HTR-8/SVneo (cell line): Measurements from ENCODE around the gene ACY1.

Source experiments
- DNase-seq: peaks from one replicate; pipeline ENCODE4 v3.0.0; 2011; ENCODE audit warnings: low spot score, mixed read lengths; ENCODE audit not compliant: insufficient read length
- FAIRE-seq: peaks from 2 replicates; lab custom pipeline; 2011; peaks lifted over from hg19 to GRCh38; lab: Jason Lieb, UNC

The ACY1 gene

DNA sequence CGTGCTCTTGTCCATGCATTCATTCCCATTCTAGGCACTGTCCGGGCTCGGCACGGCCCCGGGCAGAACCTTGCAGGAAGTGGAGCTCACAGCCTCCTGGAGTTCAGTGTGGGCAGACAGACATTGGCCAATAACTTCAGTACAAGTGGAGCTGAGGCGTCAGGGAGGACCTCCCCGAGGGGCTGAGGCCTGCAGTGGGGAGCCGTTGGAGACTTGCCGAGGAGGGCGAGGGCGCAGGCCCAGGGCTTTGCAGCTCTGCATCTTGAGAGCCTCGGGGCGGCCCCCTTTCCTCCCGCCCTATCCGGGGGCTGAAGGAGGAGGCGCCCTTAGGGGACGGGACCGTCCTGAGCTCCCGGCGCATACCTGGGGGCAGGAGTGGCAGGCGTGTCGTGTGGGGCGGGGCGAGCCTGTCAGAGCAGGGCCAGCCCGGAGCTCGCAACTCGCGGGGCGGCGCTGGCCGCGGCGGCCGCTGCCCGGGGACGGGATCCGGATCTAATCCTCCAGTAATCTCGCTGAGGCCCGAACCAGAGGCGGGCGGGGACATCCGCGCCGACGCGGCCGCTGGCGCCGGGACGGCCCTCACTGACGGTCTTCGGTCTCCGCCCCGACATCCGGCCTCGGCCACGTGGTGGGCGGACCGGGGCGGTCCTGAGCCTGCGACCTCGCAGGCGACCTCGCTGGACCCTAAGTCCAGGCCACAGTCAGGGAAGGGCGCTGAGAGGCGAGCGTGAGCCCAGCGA lies at the start of gene ACY1:
Gene ACY1 (plus strand): TSS at position 698 of the 740 bp plus-strand sequence. CDS start 530 bp downstream, outside the sequence.
- DNase-seq (peak; percentile 93), FAIRE-seq (peak; percentile 98)

DNA sequence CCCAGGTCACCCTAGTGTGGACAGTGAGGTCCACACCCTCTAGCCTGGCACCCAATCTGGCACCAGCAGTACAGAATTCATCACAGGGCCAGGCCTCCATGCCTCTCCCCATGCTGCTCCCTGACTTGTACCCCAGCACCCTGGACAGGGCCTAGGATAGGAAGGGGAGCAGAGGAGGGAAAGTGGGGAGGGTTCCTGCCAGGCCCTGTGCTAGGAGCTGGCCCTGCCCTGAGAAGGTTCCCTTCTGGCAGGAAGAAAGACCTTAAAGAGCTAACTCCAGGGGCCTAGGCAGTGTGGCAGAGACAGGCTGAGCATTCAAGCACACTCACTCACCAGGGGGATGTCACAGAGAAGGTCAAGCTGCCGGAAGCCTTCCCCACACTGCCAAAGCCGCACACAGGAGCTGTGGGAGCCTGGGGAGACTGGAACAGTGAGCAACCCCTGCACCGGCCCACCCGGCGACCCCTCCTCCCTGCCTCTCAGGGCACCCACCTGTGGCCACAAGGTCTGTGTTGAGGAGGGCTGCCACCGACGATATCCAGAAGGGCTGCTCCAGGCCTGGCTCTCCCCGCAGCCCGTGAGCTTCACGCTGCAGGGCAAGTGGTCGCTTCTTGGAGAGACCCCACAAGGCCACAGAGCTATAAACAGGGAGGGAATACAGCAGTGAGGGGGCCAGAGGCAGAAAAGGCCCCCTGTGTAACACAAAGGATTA lies 49.0 kb upstream of the ACY1 start:
- DNase-seq (no peak), FAIRE-seq (no peak)

DNA sequence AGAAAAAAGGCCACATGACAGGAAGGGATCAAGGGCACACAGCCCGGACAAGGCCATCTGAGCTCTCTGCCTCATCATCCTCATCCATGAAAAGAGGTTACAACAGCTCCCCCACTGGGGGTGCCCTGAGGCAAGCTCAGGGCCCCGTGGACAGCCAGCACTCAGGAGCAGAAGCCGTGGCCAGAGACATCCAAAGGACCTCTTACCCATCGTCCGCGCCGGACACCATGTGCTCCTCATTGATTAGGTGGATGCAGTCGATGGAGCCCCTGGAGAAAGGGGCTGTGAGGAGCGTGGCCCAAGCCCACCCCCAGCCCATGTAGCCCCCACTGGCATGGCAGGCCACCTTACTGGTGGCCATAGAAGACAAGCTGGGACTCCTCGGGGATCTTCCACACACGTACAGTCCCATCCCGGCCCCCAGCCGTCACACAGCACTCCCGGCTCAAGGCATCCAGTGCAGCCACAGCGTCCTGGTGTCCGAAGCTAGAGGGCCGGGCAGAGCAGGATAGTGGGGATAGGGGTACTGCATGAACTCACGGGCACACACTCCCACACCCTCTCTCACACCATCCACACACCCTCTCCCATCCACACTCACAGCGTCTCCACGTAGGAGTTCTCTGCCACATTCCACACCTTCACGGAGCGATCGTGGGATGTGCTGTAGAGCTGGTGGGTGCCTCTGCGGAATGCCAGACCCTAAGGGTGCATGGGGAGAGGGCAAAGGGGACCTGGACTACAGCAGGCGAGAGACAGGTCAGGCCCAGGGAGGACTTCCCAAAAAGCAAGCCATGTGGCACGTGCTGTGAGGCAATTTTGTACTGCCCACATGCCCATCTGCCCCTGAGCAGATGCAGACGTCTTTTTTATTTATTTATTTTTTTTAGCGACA lies 48.1 kb upstream of the ACY1 start:
- DNase-seq = no peak
- no peak for FAIRE-seq

DNA sequence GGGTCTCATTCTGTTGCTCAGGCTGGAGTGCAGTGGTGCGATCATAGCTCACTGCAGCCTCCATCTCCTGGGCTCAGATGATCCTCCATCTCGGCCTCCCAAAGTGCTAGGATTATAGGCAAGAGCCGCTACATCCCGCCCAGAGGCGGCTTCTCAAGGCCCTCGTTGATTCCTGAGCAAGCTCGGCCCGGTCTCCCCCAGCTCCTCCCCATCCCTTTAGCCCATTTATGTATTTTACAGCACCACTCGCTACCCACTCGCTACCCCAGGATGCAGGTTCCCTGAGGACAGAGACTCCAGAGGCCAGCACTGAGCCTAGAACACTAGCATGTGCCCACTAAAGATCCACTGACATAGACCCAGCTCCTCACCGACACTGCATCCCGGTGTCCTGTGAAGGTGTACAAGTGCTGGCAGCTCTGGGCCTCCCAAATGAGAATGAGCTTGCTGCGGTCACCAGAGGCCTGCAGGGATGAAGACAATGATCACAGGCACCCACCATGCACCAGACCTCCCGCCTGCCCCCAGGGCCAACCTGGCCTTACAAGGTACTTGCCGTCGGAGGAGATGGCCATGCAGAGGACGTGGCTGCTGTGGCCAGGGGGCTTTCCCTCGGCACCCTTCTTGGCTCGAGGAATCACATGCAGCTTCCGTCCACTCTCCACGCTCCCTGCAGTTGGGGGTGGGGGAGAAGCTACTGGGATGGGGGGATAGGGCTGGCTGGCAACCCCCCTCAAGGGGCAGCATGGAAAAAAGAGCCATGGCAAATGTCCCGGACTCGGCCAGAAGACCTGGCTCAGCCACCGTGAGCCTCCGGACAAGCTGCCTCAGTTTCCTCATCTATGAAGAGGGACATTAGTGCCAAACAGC lies 47.2 kb upstream of the ACY1 start:
- no peak for DNase-seq
- no peak for FAIRE-seq

DNA sequence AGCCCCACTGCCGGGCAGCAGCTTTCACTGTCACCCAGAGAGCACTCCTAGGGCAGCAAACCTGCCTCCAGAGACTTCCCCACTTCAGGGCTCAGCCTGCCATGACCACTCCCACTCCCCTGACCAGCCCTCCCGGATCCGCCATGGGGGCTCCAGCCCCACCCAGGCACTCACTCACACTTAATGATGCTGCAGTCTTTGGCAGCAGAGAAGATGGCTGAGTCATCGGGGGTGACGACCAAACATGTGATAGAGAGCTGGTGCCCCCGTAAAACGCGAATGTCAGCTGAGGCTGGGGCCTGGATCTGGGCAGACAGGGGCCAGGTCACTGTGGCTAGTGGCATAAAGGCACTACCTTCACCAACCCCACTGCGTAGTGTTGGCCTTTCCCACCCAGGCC lies 46.3 kb upstream of the ACY1 start:
- no peak for FAIRE-seq
- DNase-seq = no peak

DNA sequence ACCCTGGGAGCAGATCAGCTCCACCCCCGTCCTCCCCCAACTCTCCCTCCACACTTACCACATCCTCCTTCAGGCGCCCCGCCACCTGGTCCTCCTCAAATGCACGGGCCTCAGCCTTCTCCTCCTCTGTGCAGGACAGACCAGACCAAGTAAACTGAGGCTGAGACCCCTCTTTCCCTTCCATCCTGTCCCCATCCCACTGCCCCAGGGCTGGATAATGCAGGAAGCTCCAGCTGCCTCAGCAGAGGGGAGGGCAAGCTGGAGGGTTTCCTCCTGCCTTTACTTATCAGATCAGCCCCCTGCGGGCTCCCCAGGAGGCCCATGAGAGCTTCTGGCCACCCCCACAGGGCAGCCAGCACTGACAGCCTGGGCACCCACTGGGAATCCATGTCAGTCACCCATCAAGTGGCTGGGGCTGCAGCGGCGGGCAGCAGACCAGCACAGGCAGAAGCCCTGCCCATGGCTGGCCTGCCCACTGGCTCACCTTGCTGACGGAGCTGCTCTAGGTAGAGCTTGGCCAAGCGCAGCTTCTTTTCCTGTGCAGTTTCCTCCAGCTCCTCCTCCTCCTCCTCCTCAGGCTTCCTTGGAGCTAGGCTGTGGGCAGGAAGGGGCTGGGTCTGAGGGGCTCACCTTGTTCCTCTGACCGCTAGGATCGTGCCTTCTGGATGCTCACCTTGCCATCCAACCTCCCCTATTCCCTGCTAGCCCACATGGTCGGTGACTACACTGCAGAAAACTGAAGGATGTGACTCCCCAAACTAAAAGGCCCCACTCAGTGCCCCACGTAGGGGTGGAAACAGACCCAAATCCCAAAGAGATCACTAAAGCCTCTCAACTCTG lies 45.5 kb upstream of the ACY1 start:
- no peak for FAIRE-seq

DNA sequence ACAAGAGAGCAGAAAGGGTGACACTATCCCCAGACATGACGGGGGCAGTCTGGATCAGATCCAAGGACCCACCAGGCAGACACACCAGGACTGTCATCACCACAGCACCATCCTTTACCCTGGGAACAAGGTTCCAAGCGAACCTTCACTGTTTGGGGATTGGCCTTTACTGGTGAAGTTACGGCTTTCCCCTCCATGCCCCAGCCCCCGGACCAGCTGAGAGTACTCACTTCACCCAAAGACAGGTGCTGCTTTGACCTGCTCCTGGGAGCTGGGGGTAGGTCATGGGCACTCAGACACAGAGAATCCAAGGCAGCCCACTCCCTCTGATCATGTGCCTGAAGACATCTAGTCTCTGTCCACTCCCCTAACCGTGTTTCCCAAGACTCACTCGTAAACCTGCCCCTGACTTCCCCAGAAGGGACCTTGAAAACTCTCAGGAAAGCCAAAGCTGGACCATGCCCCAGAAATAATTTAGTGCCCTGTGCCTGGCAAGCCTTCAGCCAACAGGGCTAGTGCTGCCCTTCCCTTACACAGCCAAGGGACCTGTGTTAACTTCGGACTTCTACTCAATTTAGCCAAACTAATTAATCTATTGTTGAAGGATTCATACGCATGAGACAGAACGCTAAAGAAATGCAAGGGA lies 44.4 kb upstream of the ACY1 start:
- DNase-seq = no peak

More for the DNA sequence above, 45.5 kb upstream of the ACY1 start:
- DNase-seq = no peak

DNA sequence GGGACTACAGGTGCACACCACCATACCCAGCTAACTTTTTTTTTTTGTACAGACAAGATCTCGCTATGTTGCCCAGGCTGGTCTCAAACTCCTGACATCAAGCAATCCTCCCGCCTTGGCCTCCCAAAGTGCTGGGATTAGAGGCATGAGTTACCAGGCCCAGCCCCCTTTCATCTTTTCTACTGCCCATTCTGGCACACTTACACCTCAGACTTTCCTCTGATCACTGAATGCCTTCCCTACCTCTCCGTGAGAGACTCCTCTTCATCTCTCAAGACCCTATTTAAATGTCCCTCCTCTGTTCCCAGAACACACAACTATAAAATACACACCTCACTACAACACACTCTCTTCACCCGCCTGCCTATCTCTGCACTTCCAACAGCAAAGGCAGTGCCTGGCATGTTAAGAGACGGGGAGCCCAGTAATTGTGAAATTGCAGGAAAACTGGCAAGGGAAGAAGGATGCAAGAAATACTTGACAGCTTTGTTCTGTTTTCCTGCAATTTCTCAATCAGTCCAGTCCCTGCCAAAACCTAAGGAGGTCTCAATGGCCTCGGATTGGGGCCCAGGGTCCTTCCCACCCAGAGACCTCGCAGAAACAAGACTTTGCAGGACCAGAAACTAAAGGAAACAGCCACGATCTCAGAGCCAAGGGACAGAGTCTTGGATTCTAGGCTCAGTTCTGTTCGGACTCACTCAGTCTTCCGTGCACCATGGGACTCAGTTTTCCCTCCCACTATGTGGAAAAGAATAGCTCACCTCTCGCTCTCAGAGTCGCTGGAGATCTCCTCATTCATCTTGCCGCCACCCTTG lies 42.5 kb upstream of the ACY1 start:
- FAIRE-seq (no peak), DNase-seq (no peak)

More for the DNA sequence above, 44.4 kb upstream of the ACY1 start:
- no peak for FAIRE-seq

DNA sequence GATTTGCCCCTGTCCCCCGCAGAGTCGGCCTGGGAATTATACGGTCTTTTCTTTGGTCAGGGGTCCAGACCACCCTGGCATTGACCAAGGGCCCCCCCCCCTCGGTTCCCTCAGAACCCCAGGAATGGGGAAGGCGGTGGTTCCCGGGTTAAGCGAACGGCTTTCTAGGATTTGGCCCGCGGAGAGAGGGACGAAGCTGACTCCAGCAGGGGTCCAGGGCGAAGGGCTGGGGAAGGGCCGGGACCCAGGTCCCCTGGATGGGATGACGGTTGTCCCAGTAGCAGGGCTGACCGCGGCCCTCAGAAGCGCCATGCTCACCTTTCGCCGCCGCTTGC lies 41.9 kb upstream of the ACY1 start:
- FAIRE-seq (no peak), DNase-seq (peak; percentile 24)

DNA sequence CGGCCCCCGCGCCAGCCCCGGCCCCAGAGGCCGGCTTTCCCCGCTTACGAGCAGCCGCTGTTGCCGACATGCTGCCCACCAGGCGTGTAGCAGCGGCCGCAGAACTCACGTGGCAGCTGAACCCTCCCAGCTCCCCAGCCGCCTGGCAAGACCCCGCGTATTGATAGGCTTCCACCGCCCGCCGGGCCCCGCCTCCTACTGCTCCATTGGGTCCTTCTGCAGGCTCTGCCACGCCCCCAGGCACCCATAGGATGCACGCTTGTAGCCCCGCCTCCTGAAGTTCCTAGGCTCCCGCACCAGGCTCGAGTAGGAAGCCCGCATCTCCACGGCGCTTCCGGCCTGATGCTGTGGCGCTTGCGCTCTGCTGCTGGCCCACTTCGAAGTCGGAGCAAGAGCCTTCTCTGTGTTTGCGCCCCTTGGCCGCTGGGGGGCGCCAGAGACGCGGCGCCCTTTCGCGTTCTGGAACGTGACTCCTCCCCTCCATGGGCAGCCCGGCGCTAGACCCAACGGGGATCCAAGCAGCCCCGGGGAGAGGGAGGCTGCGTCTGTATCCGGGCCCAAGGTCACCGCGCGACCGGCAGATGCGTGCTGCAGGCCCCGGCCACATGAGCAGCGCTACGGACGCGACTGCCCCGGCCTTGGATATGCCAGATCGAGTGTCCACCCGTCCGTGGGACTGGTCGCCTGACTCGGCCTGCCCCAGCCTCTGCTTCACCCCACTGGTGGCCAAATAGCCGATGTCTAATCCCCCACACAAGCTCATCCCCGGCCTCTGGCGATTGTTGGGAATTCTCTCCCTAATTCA lies 41.3 kb upstream of the ACY1 start, which contains the start of the genes PARP3 and RRP9:
Gene PARP3 (plus strand): TSS at position 566 of the 805 bp plus-strand sequence. CDS start 993 bp downstream, outside the sequence.
Gene RRP9 (minus strand): TSS at position 107 of the 805 bp plus-strand sequence. CDS start 37 bp downstream, at position 70.
- peak; percentile 99 for DNase-seq
- peak; percentile 99 for FAIRE-seq

DNA sequence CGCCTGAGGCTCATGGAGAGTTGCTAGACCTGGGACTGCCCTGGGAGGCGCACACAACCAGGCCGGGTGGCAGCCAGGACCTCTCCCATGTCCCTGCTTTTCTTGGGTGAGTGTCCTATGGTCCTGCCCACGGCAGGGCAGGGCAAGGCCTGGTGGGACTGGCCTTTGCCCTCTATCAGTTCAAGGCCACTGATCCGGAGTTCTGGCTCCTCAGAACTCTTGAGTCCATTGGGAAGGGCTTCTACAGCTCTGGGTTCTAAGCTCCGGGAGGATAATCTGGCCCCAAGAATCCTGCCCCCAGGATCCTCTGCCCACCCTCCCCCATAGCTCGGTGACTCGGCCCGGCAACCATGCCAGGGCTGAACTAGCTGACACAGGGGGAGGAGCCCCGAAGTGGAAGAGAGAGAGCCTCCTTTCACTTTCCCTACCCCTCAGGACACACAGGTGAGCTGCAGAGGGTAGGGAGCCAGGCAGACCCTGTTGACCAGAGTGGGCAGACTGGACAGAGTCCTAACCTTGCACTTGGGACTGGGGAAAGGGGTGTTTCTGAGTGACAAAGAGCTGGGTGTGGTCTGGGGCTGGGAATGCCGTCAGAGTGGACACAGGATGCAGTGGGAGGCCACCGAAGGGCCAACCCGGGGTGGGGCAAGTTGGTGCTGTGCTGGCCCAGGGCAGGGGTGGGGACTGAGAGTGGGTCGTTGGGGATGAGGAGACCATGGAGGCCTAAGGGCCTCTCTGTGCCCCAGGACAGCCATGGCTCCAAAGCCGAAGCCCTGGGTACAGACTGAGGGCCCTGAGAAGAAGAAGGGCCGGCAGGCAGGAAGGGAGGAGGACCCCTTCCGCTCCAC lies 40.5 kb upstream of the ACY1 start:
- DNase-seq = peak; percentile 88
- no peak for FAIRE-seq

DNA sequence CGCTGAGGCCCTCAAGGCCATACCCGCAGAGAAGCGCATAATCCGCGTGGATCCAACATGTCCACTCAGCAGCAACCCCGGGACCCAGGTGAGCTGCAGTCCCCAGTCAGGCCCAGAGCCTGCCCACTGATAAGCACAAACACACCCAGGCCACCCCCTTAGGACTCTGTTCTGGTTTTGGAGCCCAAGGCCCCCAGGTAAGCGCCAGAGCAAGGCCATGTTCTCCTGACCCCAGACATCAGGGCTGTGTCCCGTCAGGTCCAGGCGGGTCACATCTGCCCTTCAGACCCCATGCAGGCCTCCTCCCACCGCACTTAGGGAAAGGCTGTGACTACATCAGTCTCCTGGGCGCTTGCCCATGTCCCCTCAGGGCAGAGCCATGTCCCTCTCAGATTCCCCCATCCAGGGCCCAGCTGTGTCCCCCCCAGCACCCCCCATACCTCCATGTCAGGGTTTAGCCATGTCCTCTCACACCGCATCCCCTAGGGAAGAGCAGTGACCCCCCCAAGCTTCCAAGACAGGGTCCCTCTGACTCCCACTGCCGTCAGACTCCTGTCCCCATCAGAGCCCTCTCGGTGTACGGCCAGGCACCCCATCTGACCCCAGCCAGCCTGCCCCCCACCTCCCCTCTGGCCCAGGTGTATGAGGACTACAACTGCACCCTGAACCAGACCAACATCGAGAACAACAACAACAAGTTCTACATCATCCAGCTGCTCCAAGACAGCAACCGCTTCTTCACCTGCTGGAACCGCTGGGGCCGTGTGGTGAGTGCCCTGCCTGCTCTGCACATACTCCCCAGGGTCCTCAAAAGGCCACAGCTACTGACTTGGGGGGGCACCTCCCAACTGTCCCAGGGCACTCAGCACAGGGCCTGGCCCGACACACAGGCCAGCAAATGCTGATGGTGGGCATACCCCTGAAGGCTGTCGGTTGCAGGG lies 39.6 kb upstream of the ACY1 start:
- no peak for FAIRE-seq

DNA sequence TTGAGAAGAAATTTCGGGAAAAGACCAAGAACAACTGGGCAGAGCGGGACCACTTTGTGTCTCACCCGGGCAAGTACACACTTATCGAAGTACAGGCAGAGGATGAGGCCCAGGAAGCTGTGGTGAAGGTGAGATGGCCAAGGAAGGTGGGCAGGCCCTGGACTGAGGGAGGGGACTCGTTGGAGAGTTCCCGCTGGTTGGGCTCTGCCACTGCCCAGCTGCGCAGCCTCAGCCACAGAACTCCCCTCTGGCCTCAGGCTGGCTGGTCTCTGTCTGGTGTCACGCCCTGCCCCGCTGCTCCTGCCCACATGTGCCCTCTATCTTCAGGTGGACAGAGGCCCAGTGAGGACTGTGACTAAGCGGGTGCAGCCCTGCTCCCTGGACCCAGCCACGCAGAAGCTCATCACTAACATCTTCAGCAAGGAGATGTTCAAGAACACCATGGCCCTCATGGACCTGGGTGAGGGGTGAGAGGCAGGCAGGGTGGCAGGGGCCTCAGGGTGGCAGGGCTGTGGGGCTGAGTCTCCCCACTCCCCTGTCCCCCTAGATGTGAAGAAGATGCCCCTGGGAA lies 38.8 kb upstream of the ACY1 start:
- no peak for FAIRE-seq
- no peak for DNase-seq

More for the DNA sequence above, 39.6 kb upstream of the ACY1 start:
- DNase-seq = no peak
